ENCODE results near the gene SLC39A8.

The SLC39A8 gene

DNA sequence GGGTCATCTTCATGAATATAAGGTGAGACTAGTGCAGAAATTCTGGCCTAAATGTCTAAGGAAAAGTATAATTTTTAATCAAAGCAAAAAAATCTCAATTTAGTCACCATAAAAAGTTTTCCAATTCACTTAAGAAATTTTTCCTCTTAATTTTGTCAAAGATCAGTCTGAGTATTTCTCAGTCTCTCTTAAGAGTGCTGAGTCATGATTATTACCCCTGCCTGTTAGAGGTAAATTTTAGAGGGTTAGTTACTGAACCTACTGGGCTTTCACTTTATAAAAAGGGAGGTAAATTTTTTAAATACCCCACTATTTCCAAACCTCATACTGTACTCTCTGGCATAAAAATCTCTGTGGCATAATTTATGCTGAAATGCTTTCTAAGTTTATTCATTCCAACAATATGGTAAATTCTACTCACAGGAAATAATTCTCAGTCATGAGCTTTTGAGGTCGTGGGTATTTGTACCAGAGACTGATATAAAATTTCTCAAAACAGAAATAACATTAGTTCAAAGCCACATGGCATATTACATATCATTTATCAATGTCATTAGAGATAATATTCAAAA is 122.4 kb downstream of the SLC39A8 start:
- DNase-seq, result no peak

DNA sequence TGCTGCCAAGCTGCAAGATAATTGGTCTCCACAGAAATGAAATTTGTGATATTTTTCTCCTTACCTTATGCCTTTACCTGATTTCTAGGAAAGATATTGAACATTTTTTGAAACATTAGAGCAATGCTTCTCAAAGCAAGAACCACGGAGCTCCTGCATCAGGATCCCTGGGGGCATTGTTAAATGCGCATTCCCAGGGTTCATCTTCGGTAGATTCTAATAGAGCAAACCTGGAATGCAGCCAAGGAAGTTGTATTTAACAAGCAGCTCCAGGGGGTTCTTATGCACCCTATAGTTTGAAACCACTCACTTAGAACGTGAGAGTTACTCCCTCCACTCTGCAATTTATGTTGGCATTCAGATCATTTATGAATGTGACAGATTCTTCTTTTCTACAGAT is 126.2 kb downstream of the SLC39A8 start:
- DNase-seq, result no peak

- DNase-seq, result no peak
These were observed 126.6 kb downstream of the SLC39A8 start for GRCh38 chr4:102218656-102219055.

DNA sequence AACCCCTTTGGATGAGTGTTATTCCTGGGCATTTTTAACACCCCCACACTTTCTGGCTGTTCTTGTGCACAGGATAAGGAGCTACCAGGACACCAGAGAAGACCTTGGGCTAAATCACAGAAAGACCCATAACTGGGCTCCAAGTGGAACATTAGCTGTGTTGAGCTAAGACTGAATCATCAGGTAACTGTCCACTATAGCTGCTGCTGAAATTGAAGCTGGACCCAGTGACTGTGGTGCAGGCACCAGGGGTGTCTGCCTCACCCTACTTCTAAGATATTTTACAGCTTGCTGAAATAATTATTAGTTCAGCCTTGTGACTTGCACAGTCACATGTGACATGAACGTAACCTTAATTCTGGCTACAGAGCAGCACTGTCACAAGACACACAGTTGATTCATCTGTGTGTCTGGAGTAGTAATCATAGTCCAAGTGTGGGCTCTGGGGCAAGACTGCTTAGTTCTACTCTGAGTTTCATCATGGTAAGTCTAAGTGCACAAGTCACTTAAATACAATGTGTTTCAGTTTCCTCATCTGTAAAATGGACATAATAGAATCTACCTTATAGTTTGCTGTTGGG is 127.4 kb downstream of the SLC39A8 start:
- no peak for DNase-seq

- DNase-seq, result no peak
These were observed 127.9 kb downstream of the SLC39A8 start for GRCh38 chr4:102217345-102217744.

GRCh38 chr4:102216666-102217065 is 128.6 kb downstream of the SLC39A8 start:
- no peak for DNase-seq

DNA sequence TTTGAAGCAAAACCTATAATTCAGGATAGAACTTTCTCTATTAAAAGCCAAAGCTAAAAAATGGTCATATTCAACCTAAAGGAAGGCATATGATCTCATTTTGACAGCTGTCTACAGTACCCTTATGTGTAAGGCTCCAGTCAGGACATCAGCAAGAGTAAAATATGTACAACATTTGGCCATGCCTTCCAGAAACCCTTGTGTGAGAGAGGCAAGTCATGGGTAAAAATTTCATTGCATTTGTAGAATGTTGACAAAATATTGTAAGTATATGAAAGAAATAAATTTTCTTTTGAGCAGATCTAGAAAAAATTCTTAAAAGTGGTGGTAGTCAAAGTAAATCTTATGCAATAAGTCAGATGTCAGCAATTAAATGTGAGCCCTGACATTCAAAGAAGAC is 132.3 kb downstream of the SLC39A8 start:
- DNase-seq, result no peak

All from CD4-positive, alpha-beta T cell treated with Interleukin-4 for 1 hour (primary cell).